ENCODE measurements around the gene GATAD2B.

Gene GATAD2B

GRCh38 chr1:153778051-153778823 lies 144.5 kb downstream of the GATAD2B start:
- Histone ChIP-seq H3K27ac (ENCODE audit: low read depth, low read length, poor library complexity, severe bottlenecking) (no peak overlapping the region), H3K4me2 (ENCODE audit: low read length) (no peak overlapping the region), H3K27me3 (ENCODE audit: insufficient read depth, low read length) (no peaks in the 10 kb centered on the region), H3K36me3 (ENCODE audit: insufficient read depth, low read length) (peaks cover 11% of the 10 kb centered on the region), H2AFZ (ENCODE audit: low read length) (no peak overlapping the region), H3K79me2 (ENCODE audit: insufficient read depth, low read length) (no peaks in the 10 kb centered on the region), H3K4me3 (ENCODE audit: low read depth, low read length, poor library complexity, severe bottlenecking) (no peak overlapping the region), H4K20me1 (ENCODE audit: insufficient read depth, low read length) (no peaks in the 10 kb centered on the region), H3F3A (ENCODE audit: insufficient read depth, low read length) (no peaks in the 10 kb centered on the region), H3K9me2 (ENCODE audit: low read depth, low read length) (no peaks in the 10 kb centered on the region), H3K9ac (ENCODE audit: low read length) (no peak overlapping the region), H3K9me3 (ENCODE audit: low read length) (no peaks in the 10 kb centered on the region), H3K4me1 (ENCODE audit: insufficient read depth, low read length, severe bottlenecking) (peaks cover 18% of the 10 kb centered on the region)
- TF ChIP-seq EZH2 (IDR thresholded peaks at IDR 0.05; ENCODE audit: borderline replicate concordance, low read length) (no peak), CTCF (IDR thresholded peaks at IDR 0.05; ENCODE audit: low read length) (no peak)

- no peaks in the 10 kb centered on the region for H3F3A ChIP-seq (ENCODE audit: insufficient read depth, low read length)
- H3K79me2 ChIP-seq (ENCODE audit: insufficient read depth, low read length), result no peaks in the 10 kb centered on the region
- H3K27me3 ChIP-seq (ENCODE audit: insufficient read depth, low read length), result no peaks in the 10 kb centered on the region
- no peak overlapping the region for H3K4me2 ChIP-seq (ENCODE audit: low read length)
- no peaks in the 10 kb centered on the region for H4K20me1 ChIP-seq (ENCODE audit: insufficient read depth, low read length)
- no peak overlapping the region for H2AFZ ChIP-seq (ENCODE audit: low read length)
- no peaks in the 10 kb centered on the region for H3K9me3 ChIP-seq (ENCODE audit: low read length)
- peaks cover 12% of the 10 kb centered on the region for H3K4me1 ChIP-seq (ENCODE audit: insufficient read depth, low read length, severe bottlenecking)
- no peak overlapping the region for H3K4me3 ChIP-seq (ENCODE audit: low read depth, low read length, poor library complexity, severe bottlenecking)
- no peaks in the 10 kb centered on the region for H3K9me2 ChIP-seq (ENCODE audit: low read depth, low read length)
- no peak overlapping the region for H3K9ac ChIP-seq (ENCODE audit: low read length)
- peaks cover 17% of the 10 kb centered on the region for H3K36me3 ChIP-seq (ENCODE audit: insufficient read depth, low read length)
- no peak overlapping the region for H3K27ac ChIP-seq (ENCODE audit: low read depth, low read length, poor library complexity, severe bottlenecking)
- TF ChIP-seq CTCF (IDR thresholded peaks at IDR 0.05; ENCODE audit: low read length), result no peak
- no peak for TF ChIP-seq EZH2 (IDR thresholded peaks at IDR 0.05; ENCODE audit: borderline replicate concordance, low read length)
These were observed 145.1 kb downstream of the GATAD2B start for GRCh38 chr1:153777648-153778047.

- H3K27ac ChIP-seq (ENCODE audit: low read depth, low read length, poor library complexity, severe bottlenecking), result no peak overlapping the region
- no peak overlapping the region for H3K9ac ChIP-seq (ENCODE audit: low read length)
- H3K36me3 ChIP-seq (ENCODE audit: insufficient read depth, low read length), result peaks cover 24% of the 10 kb centered on the region
- no peaks in the 10 kb centered on the region for H3F3A ChIP-seq (ENCODE audit: insufficient read depth, low read length)
- TF ChIP-seq CTCF (IDR thresholded peaks at IDR 0.05; ENCODE audit: low read length) (no peak), EZH2 (IDR thresholded peaks at IDR 0.05; ENCODE audit: borderline replicate concordance, low read length) (no peak)
- H3K9me3 ChIP-seq (ENCODE audit: low read length), result no peaks in the 10 kb centered on the region
- H3K4me3 ChIP-seq (ENCODE audit: low read depth, low read length, poor library complexity, severe bottlenecking), result no peak overlapping the region
- peaks cover 12% of the 10 kb centered on the region for H3K4me1 ChIP-seq (ENCODE audit: insufficient read depth, low read length, severe bottlenecking)
- no peak overlapping the region for H3K4me2 ChIP-seq (ENCODE audit: low read length)
- no peaks in the 10 kb centered on the region for H3K79me2 ChIP-seq (ENCODE audit: insufficient read depth, low read length)
- no peaks in the 10 kb centered on the region for H3K9me2 ChIP-seq (ENCODE audit: low read depth, low read length)
- H2AFZ ChIP-seq (ENCODE audit: low read length), result no peak overlapping the region
- no peaks in the 10 kb centered on the region for H4K20me1 ChIP-seq (ENCODE audit: insufficient read depth, low read length)
- no peaks in the 10 kb centered on the region for H3K27me3 ChIP-seq (ENCODE audit: insufficient read depth, low read length)
These were observed 145.9 kb downstream of the GATAD2B start for GRCh38 chr1:153776845-153777370.

Data from OCI-LY1 (cell line).